ENCODE results near the gene EXOC6B. TPM values are rescaled to one million over a fixed set of nuclear protein-coding genes. Genes with fewer than 3 reads are reported as not detected.
A peak's percentile ranks its signal among the peaks of the same experiment; 100 is the strongest.

EXOC6B gene
- total RNA-seq, 1 experiment from 2014 or later, result 34.3 TPM

- H3K9me3 ChIP-seq (ENCODE audit: insufficient read depth, low read depth), result no peaks in the 10 kb centered on the region
- no peak overlapping the region for H3K27ac ChIP-seq
- no peak; the same call in 1 of the 2 replicates for TF ChIP-seq CTCF (conservative IDR thresholded peaks at IDR 0.05)
- no peak for TF ChIP-seq EZH2 (IDR thresholded peaks at IDR 0.05; ENCODE audit: low read depth)
- ChIA-PET POLR2A (ENCODE audit: unreplicated experiment) (no interaction called here), CTCF (no interaction called here)
- no peaks in the 10 kb centered on the region; the same call in 1 of the 2 replicates for H4K20me1 ChIP-seq (ENCODE audit: insufficient read depth)
- peaks cover 33% of the 10 kb centered on the region for H3K4me1 ChIP-seq (replicated peaks; ENCODE audit: insufficient read depth)
- BruUV-seq (replicated peaks), result no TSS peak
- H3K27me3 ChIP-seq (ENCODE audit: insufficient read depth, low read depth), result peaks cover 8% of the 10 kb centered on the region; the same call in 1 of the 2 replicates
- DNase-seq, result peak; percentile 48 to 63
- peaks cover 15% of the 10 kb centered on the region; the same call in 1 of the 2 replicates for H3F3A ChIP-seq (ENCODE audit: insufficient read depth, low read depth)
- no peaks in the 10 kb centered on the region for H3K79me2 ChIP-seq (ENCODE audit: low read depth)
- no peaks in the 10 kb centered on the region for H3K9me2 ChIP-seq (ENCODE audit: insufficient read depth)
- no peaks in the 10 kb centered on the region for H3K36me3 ChIP-seq (ENCODE audit: low read depth)
- H3K4me3 ChIP-seq, result peak overlapping the region; percentile 77
- H3K4me2 ChIP-seq, result peak overlapping the region; percentile 97
- intact Hi-C loops (cut with micrococcal nuclease; ENCODE audit: unreplicated experiment), result loop anchor here (5.0 kb wide), 1 partner anchor 397 kb away; no protein-coding TSS in a partner anchor
- H2AFZ ChIP-seq, result peak overlapping the region; percentile 86
Measured at GRCh38 chr2:72144632-72145288, 681.1 kb downstream of the EXOC6B start.

GRCh38 chr2:72144274-72144631 lies 681.6 kb downstream of the EXOC6B start:
- peaks cover 3% of the 10 kb centered on the region; the same call in 1 of the 2 replicates for H3K27me3 ChIP-seq (ENCODE audit: insufficient read depth, low read depth)
- POLR2A ChIA-PET (ENCODE audit: unreplicated experiment), result no interaction called here
- H4K20me1 ChIP-seq (ENCODE audit: insufficient read depth), result no peaks in the 10 kb centered on the region; the same call in 1 of the 2 replicates
- no peak overlapping the region for H3K27ac ChIP-seq
- H3F3A ChIP-seq (ENCODE audit: insufficient read depth, low read depth), result peaks cover 17% of the 10 kb centered on the region
- no peaks in the 10 kb centered on the region for H3K79me2 ChIP-seq (ENCODE audit: low read depth)
- H2AFZ ChIP-seq, result peak overlapping the region; percentile 86
- no TSS peak for BruUV-seq (replicated peaks)
- intact Hi-C loops (cut with micrococcal nuclease; ENCODE audit: unreplicated experiment), result no loop called here
- peaks cover 33% of the 10 kb centered on the region for H3K4me1 ChIP-seq (replicated peaks; ENCODE audit: insufficient read depth)
- peak overlapping the region; percentile 97 for H3K4me2 ChIP-seq
- TF ChIP-seq CTCF (conservative IDR thresholded peaks at IDR 0.05) (no peak), EZH2 (IDR thresholded peaks at IDR 0.05; ENCODE audit: low read depth) (no peak)
- no peaks in the 10 kb centered on the region for H3K36me3 ChIP-seq (ENCODE audit: low read depth)
- H3K9me2 ChIP-seq (ENCODE audit: insufficient read depth), result no peaks in the 10 kb centered on the region
- H3K9me3 ChIP-seq (ENCODE audit: insufficient read depth, low read depth), result no peaks in the 10 kb centered on the region
- peak overlapping the region; percentile 77; the same call in 1 of the 2 replicates for H3K4me3 ChIP-seq
- DNase-seq, result no peak
- CTCF ChIA-PET, result no interaction called here

GRCh38 chr2:72143441-72144273 lies 682.2 kb downstream of the EXOC6B start:
- Histone ChIP-seq H3F3A (ENCODE audit: insufficient read depth, low read depth) (peaks cover 22% of the 10 kb centered on the region), H4K20me1 (ENCODE audit: insufficient read depth) (no peaks in the 10 kb centered on the region; the same call in 1 of the 2 replicates), H3K27me3 (ENCODE audit: insufficient read depth, low read depth) (no peaks in the 10 kb centered on the region), H3K9me2 (ENCODE audit: insufficient read depth) (no peaks in the 10 kb centered on the region), H2AFZ (no peak overlapping the region), H3K9me3 (ENCODE audit: insufficient read depth, low read depth) (no peaks in the 10 kb centered on the region), H3K4me1 (replicated peaks; ENCODE audit: insufficient read depth) (peaks cover 37% of the 10 kb centered on the region), H3K4me2 (peak overlapping the region; percentile 97; the same call in 1 of the 2 replicates), H3K36me3 (ENCODE audit: low read depth) (no peaks in the 10 kb centered on the region), H3K27ac (no peak overlapping the region), H3K79me2 (ENCODE audit: low read depth) (no peaks in the 10 kb centered on the region), H3K4me3 (no peak overlapping the region)
- TF ChIP-seq CTCF (conservative IDR thresholded peaks at IDR 0.05), result no peak
- no peak for TF ChIP-seq EZH2 (IDR thresholded peaks at IDR 0.05; ENCODE audit: low read depth)
- no TSS peak for BruUV-seq (replicated peaks)
- no peak for DNase-seq
- intact Hi-C loops (cut with micrococcal nuclease; ENCODE audit: unreplicated experiment), result no loop called here
- CTCF ChIA-PET, result interaction anchor here (0.6 kb wide), 1 partner anchor 921 kb away, joined by 14 read pairs; no protein-coding TSS in a partner anchor
- POLR2A ChIA-PET (ENCODE audit: unreplicated experiment), result no interaction called here
